MM.1S (cell line): ENCODE measurements around the gene STYK1.

ENCODE experiments used
- DNase-seq: peaks from one replicate; pipeline ENCODE4 v3.0.0-alpha.2; 2015
- H2AFZ ChIP-seq: fragments of 300-600 bp; sonication (generic); 2 replicates; pipeline ENCODE4 v1.6.0; 2016; ENCODE audit warnings: antibody characterized with exemption, low read length
- H3F3A ChIP-seq: fragments of 300-600 bp; sonication (generic); 2 replicates; pipeline ENCODE4 v1.6.1; 2016; ENCODE audit warnings: mild to moderate bottlenecking, antibody characterized with exemption, low read length, moderate library complexity, mixed read lengths; ENCODE audit not compliant: insufficient read depth
- H3K27ac ChIP-seq: fragments of 300-600 bp; sonication (generic); 2 replicates; pipeline ENCODE4 v1.5.1; 2016; ENCODE audit warnings: mild to moderate bottlenecking, low read length
- H3K27me3 ChIP-seq: fragments of 300-600 bp; sonication (generic); replicated peaks from 2 replicates; pipeline ENCODE4 v1.6.0; 2016; ENCODE audit warnings: low read length; ENCODE audit not compliant: insufficient read depth
- H3K36me3 ChIP-seq: fragments of 300-600 bp; sonication (generic); replicated peaks from 2 replicates; pipeline ENCODE4 v1.6.1; 2016; ENCODE audit warnings: mild to moderate bottlenecking, low read length, mixed read lengths; ENCODE audit not compliant: insufficient read depth
- H3K4me1 ChIP-seq: fragments of 300-600 bp; sonication (generic); 2 replicates; pipeline ENCODE4 v1.6.1; 2016; ENCODE audit warnings: low read length, mixed read lengths
- H3K4me2 ChIP-seq: fragments of 300-600 bp; sonication (generic); 2 replicates; pipeline ENCODE4 v1.6.0; 2016; ENCODE audit warnings: low read depth, low read length
- H3K4me3 ChIP-seq: fragments of 300-600 bp; sonication (generic); 2 replicates; pipeline ENCODE4 v1.5.1; 2016; ENCODE audit warnings: low read length, mixed read lengths
- H3K79me2 ChIP-seq: fragments of 300-600 bp; sonication (generic); 2 replicates; pipeline ENCODE4 v1.6.1; 2016; ENCODE audit warnings: mixed run types, low read length, mixed read lengths
- H3K9ac ChIP-seq: fragments of 300-600 bp; sonication (generic); 2 replicates; pipeline ENCODE4 v1.6.1; 2016; ENCODE audit warnings: low read length, mixed read lengths
- H3K9me2 ChIP-seq: fragments of 300-600 bp; sonication (generic); replicated peaks from 2 replicates; pipeline ENCODE4 v1.6.1; 2016; ENCODE audit warnings: mild to moderate bottlenecking, low read length, mixed read lengths; ENCODE audit not compliant: insufficient read depth
- H3K9me3 ChIP-seq: fragments of 300-600 bp; sonication (generic); replicated peaks from 2 replicates; pipeline ENCODE4 v1.6.1; 2016; ENCODE audit warnings: mild to moderate bottlenecking, low read length, mixed read lengths; ENCODE audit not compliant: insufficient read depth
- H4K20me1 ChIP-seq: fragments of 300-600 bp; sonication (generic); 2 replicates; pipeline ENCODE4 v1.6.1; 2016; ENCODE audit warnings: mild to moderate bottlenecking, low read length, moderate library complexity, mixed read lengths; ENCODE audit not compliant: insufficient read depth
- EZH2 ChIP-seq: fragments of 300-600 bp; sonication (generic); optimal IDR thresholded peaks from 2 replicates; pipeline ENCODE3; 2017; ENCODE audit warnings: low read depth, mild to moderate bottlenecking, antibody characterized with exemption, low read length, mixed read lengths
- EZH2phosphoT487 ChIP-seq: fragments of 300-600 bp; sonication (generic); IDR thresholded peaks from 2 replicates; pipeline ENCODE4 v1.6.1; 2018; ENCODE audit warnings: antibody characterized with exemption, low read length
- TF ChIP-seq, protein P1 (sequence below): fragments of 300-600 bp; sonication (generic); IDR thresholded peaks from 2 replicates; pipeline ENCODE4 v1.5.1; 2016; ENCODE audit warnings: antibody characterized with exemption, low read length, mixed read lengths

The STYK1 gene

DNA sequence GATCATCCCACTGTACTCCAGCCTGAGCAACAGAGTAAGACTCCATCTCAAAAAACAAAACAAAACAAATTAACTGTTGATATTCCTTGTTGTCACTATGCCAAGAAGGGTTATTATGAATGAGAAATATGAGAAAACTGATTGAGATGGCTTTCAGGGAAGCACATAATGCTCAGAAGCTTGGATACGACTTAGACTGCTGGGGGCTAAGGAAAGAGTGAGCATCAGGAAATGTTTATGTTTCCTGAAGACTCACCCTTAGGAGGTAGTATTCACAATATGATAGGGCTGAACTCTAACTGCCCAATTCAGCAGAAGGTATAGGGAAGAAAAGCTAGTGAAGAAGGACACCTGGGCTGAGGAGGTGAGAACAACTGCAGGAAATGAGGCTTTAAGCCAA, 6.3 kb downstream of the STYK1 start:
- DNase-seq: no peak
- Histone ChIP-seq H3K27ac (no peak overlapping the region), H3K4me1 (no peaks in the 10 kb centered on the region), H2AFZ (no peak overlapping the region), H3K4me2 (no peak overlapping the region), H4K20me1 (no peaks in the 10 kb centered on the region), H3F3A (no peaks in the 10 kb centered on the region), H3K4me3 (no peak overlapping the region), H3K36me3 (no peaks in the 10 kb centered on the region), H3K9ac (no peak overlapping the region), H3K9me2 (no peaks in the 10 kb centered on the region), H3K9me3 (no peaks in the 10 kb centered on the region), H3K79me2 (no peaks in the 10 kb centered on the region), H3K27me3 (no peaks in the 10 kb centered on the region)
- TF ChIP-seq EZH2phosphoT487: no peak
- TF ChIP-seq, protein P1, sequence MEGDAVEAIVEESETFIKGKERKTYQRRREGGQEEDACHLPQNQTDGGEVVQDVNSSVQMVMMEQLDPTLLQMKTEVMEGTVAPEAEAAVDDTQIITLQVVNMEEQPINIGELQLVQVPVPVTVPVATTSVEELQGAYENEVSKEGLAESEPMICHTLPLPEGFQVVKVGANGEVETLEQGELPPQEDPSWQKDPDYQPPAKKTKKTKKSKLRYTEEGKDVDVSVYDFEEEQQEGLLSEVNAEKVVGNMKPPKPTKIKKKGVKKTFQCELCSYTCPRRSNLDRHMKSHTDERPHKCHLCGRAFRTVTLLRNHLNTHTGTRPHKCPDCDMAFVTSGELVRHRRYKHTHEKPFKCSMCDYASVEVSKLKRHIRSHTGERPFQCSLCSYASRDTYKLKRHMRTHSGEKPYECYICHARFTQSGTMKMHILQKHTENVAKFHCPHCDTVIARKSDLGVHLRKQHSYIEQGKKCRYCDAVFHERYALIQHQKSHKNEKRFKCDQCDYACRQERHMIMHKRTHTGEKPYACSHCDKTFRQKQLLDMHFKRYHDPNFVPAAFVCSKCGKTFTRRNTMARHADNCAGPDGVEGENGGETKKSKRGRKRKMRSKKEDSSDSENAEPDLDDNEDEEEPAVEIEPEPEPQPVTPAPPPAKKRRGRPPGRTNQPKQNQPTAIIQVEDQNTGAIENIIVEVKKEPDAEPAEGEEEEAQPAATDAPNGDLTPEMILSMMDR: no peak
- no peak for TF ChIP-seq EZH2

- Histone ChIP-seq H3K4me2 (no peak overlapping the region), H3F3A (no peaks in the 10 kb centered on the region), H4K20me1 (no peaks in the 10 kb centered on the region), H3K27me3 (no peaks in the 10 kb centered on the region), H3K79me2 (no peaks in the 10 kb centered on the region), H2AFZ (no peak overlapping the region), H3K4me3 (no peak overlapping the region), H3K9ac (no peak overlapping the region), H3K36me3 (no peaks in the 10 kb centered on the region), H3K27ac (no peak overlapping the region), H3K9me2 (no peaks in the 10 kb centered on the region), H3K4me1 (no peaks in the 10 kb centered on the region), H3K9me3 (no peaks in the 10 kb centered on the region)
- TF ChIP-seq EZH2: no peak
- TF ChIP-seq, protein P1: no peak
- no peak for DNase-seq
Observed at GRCh38 chr12:10664499-10664898, 9.4 kb downstream of the STYK1 start.

DNA sequence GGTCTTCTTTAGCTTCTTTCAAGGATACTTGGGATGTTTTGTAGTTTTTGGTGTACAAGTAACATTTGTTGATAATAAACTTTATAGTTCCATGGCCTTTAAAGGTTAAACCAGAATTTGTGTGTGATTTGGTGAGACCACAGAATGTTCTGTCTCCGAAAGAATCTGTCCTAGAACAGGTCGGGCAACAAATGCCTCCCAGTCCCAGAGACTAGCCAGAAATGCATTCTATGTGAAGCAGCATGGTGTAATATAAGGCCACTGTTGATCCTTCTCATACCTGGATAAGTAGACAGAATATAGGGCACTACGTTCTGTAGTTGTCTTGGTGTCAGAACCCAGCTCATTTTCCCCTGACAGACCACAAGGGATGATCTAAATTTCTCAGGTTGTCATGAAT, 10.0 kb downstream of the STYK1 start:
- Histone ChIP-seq H3K27ac (no peak overlapping the region), H3K9ac (no peak overlapping the region), H3K79me2 (no peaks in the 10 kb centered on the region), H2AFZ (no peak overlapping the region), H3K9me2 (no peaks in the 10 kb centered on the region), H4K20me1 (no peaks in the 10 kb centered on the region), H3K4me2 (no peak overlapping the region), H3K9me3 (no peaks in the 10 kb centered on the region), H3K4me3 (no peak overlapping the region), H3K4me1 (no peaks in the 10 kb centered on the region), H3K36me3 (no peaks in the 10 kb centered on the region), H3K27me3 (no peaks in the 10 kb centered on the region), H3F3A (no peaks in the 10 kb centered on the region)
- TF ChIP-seq, protein P1: no peak
- TF ChIP-seq EZH2: no peak
- no peak for TF ChIP-seq EZH2phosphoT487
- no peak for DNase-seq
